Measurements from ENCODE around the gene ENSA.
A peak's percentile ranks its signal among the peaks of the same experiment; 100 is the strongest.

ENSA gene

GRCh38 chr1:150629115-150629928 lies at the start of gene ENSA:
Gene ENSA (minus strand): TSS chr1:150629612. CDS start chr1:150629470, 142 bp downstream.
- TF ChIP-seq CTCF (conservative IDR thresholded peaks at IDR 0.05; ENCODE audit: control insufficient read depth, insufficient read depth, low read depth, low read length): no peak
- peak within 1 kb of the TSS; percentile 63 for H3K4me3 ChIP-seq (ENCODE audit: control insufficient read depth, low read depth, low read length)
- DNase-seq (ENCODE audit: low read depth): peak; percentile 100

- no peak for DNase-seq (ENCODE audit: low read depth)
Observed at GRCh38 chr1:150678988-150679387, 49.6 kb upstream of the ENSA start.

GRCh38 chr1:150674881-150675280 lies 45.5 kb upstream of the ENSA start:
- H3K4me3 ChIP-seq (ENCODE audit: control insufficient read depth, low read depth, low read length): no peak overlapping the region
- no peak for DNase-seq (ENCODE audit: low read depth)
- no peak for TF ChIP-seq CTCF (conservative IDR thresholded peaks at IDR 0.05; ENCODE audit: control insufficient read depth, insufficient read depth, low read depth, low read length)

More at GRCh38 chr1:150678988-150679387, 49.6 kb upstream of the ENSA start:
- TF ChIP-seq CTCF (conservative IDR thresholded peaks at IDR 0.05; ENCODE audit: control insufficient read depth, insufficient read depth, low read depth, low read length): no peak
- no peak overlapping the region for H3K4me3 ChIP-seq (ENCODE audit: control insufficient read depth, low read depth, low read length)

GRCh38 chr1:150663321-150663720 lies 33.9 kb upstream of the ENSA start:
- DNase-seq (ENCODE audit: low read depth): no peak
- no peak overlapping the region for H3K4me3 ChIP-seq (ENCODE audit: control insufficient read depth, low read depth, low read length)
- no peak for TF ChIP-seq CTCF (conservative IDR thresholded peaks at IDR 0.05; ENCODE audit: control insufficient read depth, insufficient read depth, low read depth, low read length)

GRCh38 chr1:150662811-150663210 lies 33.4 kb upstream of the ENSA start:
- no peak for TF ChIP-seq CTCF (conservative IDR thresholded peaks at IDR 0.05; ENCODE audit: control insufficient read depth, insufficient read depth, low read depth, low read length)
- no peak for DNase-seq (ENCODE audit: low read depth)
- H3K4me3 ChIP-seq (ENCODE audit: control insufficient read depth, low read depth, low read length): no peak overlapping the region

- no peak for DNase-seq (ENCODE audit: low read depth)
- H3K4me3 ChIP-seq (ENCODE audit: control insufficient read depth, low read depth, low read length): no peak overlapping the region
- no peak for TF ChIP-seq CTCF (conservative IDR thresholded peaks at IDR 0.05; ENCODE audit: control insufficient read depth, insufficient read depth, low read depth, low read length)
Observed at GRCh38 chr1:150661156-150661555, 31.7 kb upstream of the ENSA start.

Data from fibroblast of mammary gland (primary cell).